Osteocyte (in vitro differentiated cells): ENCODE data around the gene DRAM1. TPM values are rescaled to one million over a fixed set of nuclear protein-coding genes. Genes with fewer than 3 reads are reported as not detected.

ENCODE experiments used
- DNase-seq: peaks from one replicate; pipeline ENCODE4 v3.0.0; 2021; ENCODE audit warnings: mixed read lengths; ENCODE audit not compliant: unreplicated experiment; ENCODE audit errors: extremely low spot score
- H3K27ac Mint-ChIP-seq: one replicate; pipeline ENCODE4 v1.8.0; 2021; ENCODE audit warnings: mild to moderate bottlenecking, mixed read lengths; ENCODE audit not compliant: unreplicated experiment
- H3K27me3 Mint-ChIP-seq: one replicate; pipeline ENCODE4 v1.8.0; 2021; ENCODE audit warnings: mixed read lengths; ENCODE audit not compliant: unreplicated experiment
- H3K36me3 Mint-ChIP-seq: one replicate; pipeline ENCODE4 v1.8.0; 2021; ENCODE audit warnings: mixed read lengths; ENCODE audit not compliant: unreplicated experiment
- H3K4me1 Mint-ChIP-seq: one replicate; pipeline ENCODE4 v1.8.0; 2021; ENCODE audit warnings: mixed read lengths; ENCODE audit not compliant: unreplicated experiment
- H3K4me3 Mint-ChIP-seq: one replicate; pipeline ENCODE4 v1.8.0; 2021; ENCODE audit warnings: mild to moderate bottlenecking, moderate library complexity, mixed read lengths; ENCODE audit not compliant: unreplicated experiment
- H3K9me3 Mint-ChIP-seq: one replicate; pipeline ENCODE4 v1.8.0; 2021; ENCODE audit warnings: mixed read lengths; ENCODE audit not compliant: unreplicated experiment
- CTCF ChIP-seq: fragments of 200-600 bp; sonication (generic); IDR thresholded peaks from 2 replicates; pipeline ENCODE4 v1.5.0; 2021; ENCODE audit warnings: antibody characterized with exemption, mild to moderate bottlenecking, moderate library complexity
- total RNA-seq: library from RNA; stranded (reverse); gene quantifications from 2 replicates; pipeline ENCODE4 v1.2.1, GENCODE V29; 2021

The DRAM1 gene
- total RNA-seq, 1 donor from 2014 or later: 20.0 TPM

- no peak for DNase-seq
- H3K4me3 Mint-ChIP-seq: no peak overlapping the region
- TF ChIP-seq CTCF: no peak
- peaks cover 5% of the 10 kb centered on the region for H3K9me3 Mint-ChIP-seq
- H3K27ac Mint-ChIP-seq: no peak overlapping the region
- H3K36me3 Mint-ChIP-seq: no peaks in the 10 kb centered on the region
- H3K4me1 Mint-ChIP-seq: no peaks in the 10 kb centered on the region
- H3K27me3 Mint-ChIP-seq: peaks cover 8% of the 10 kb centered on the region
Observed at GRCh38 chr12:101959607-101960006, 82.2 kb downstream of the DRAM1 start.

- peaks cover 5% of the 10 kb centered on the region for H3K9me3 Mint-ChIP-seq
- peaks cover 8% of the 10 kb centered on the region for H3K27me3 Mint-ChIP-seq
- no peak overlapping the region for H3K4me3 Mint-ChIP-seq
- H3K27ac Mint-ChIP-seq: no peak overlapping the region
- H3K36me3 Mint-ChIP-seq: no peaks in the 10 kb centered on the region
- no peak for DNase-seq
- no peak for TF ChIP-seq CTCF
- H3K4me1 Mint-ChIP-seq: no peaks in the 10 kb centered on the region
Observed at GRCh38 chr12:101962486-101962885, 85.1 kb downstream of the DRAM1 start.

GRCh38 chr12:101963697-101964096, 86.3 kb downstream of the DRAM1 start:
- H3K27ac Mint-ChIP-seq: no peak overlapping the region

GRCh38 chr12:101966496-101966895, 89.1 kb downstream of the DRAM1 start:
- Mint-ChIP-seq H3K9me3 (peaks cover 5% of the 10 kb centered on the region), H3K4me3 (no peak overlapping the region), H3K36me3 (peaks cover 1% of the 10 kb centered on the region), H3K27me3 (peaks cover 11% of the 10 kb centered on the region), H3K27ac (no peak overlapping the region), H3K4me1 (no peaks in the 10 kb centered on the region)
- DNase-seq: no peak
- TF ChIP-seq CTCF: no peak

More at GRCh38 chr12:101963697-101964096, 86.3 kb downstream of the DRAM1 start:
- peaks cover 5% of the 10 kb centered on the region for H3K9me3 Mint-ChIP-seq
- DNase-seq: no peak
- H3K36me3 Mint-ChIP-seq: no peaks in the 10 kb centered on the region
- H3K4me1 Mint-ChIP-seq: no peaks in the 10 kb centered on the region
- peaks cover 8% of the 10 kb centered on the region for H3K27me3 Mint-ChIP-seq
- H3K4me3 Mint-ChIP-seq: no peak overlapping the region
- TF ChIP-seq CTCF: no peak

GRCh38 chr12:101967506-101967905, 90.1 kb downstream of the DRAM1 start:
- H3K36me3 Mint-ChIP-seq: peaks cover 1% of the 10 kb centered on the region
- no peak for TF ChIP-seq CTCF
- peaks cover 15% of the 10 kb centered on the region for H3K27me3 Mint-ChIP-seq
- no peak overlapping the region for H3K4me3 Mint-ChIP-seq
- peaks cover 9% of the 10 kb centered on the region for H3K9me3 Mint-ChIP-seq
- H3K4me1 Mint-ChIP-seq: no peaks in the 10 kb centered on the region
- no peak overlapping the region for H3K27ac Mint-ChIP-seq
- DNase-seq: no peak
